H9 (cell line): ENCODE measurements around the gene EVX2. TPM values are rescaled to one million over a fixed set of nuclear protein-coding genes. Genes with fewer than 3 reads are reported as not detected.

Experiments
- DNase-seq: peaks from one replicate; pipeline ENCODE4 v3.0.0-alpha.2; 2017
- H2AFZ ChIP-seq: one replicate; pipeline ENCODE4 v1.6.1; 2013; ENCODE audit warnings: mild to moderate bottlenecking, low read length, control low read depth, moderate library complexity
- H2AK5ac ChIP-seq: 2 replicates; pipeline ENCODE4 v1.6.1; 2013; ENCODE audit warnings: low read length, control low read depth, mixed read lengths; ENCODE audit not compliant: insufficient read length
- H2BK120ac ChIP-seq: one replicate; pipeline ENCODE4 v1.6.1; 2013; ENCODE audit warnings: low read depth, mild to moderate bottlenecking, low read length, control low read depth, inconsistent platforms; ENCODE audit not compliant: poor library complexity, severe bottlenecking
- H2BK12ac ChIP-seq: 2 replicates; pipeline ENCODE4 v1.6.1; 2013; ENCODE audit warnings: low read length, control low read depth, mixed read lengths, low read depth; ENCODE audit not compliant: insufficient read length
- H2BK15ac ChIP-seq: 2 replicates; pipeline ENCODE4 v1.6.1; 2013; ENCODE audit warnings: low read depth, low read length, control low read depth
- H2BK20ac ChIP-seq: one replicate; pipeline ENCODE4 v1.6.1; 2013; ENCODE audit warnings: low read depth, mild to moderate bottlenecking, low read length, control low read depth, inconsistent platforms; ENCODE audit not compliant: poor library complexity, severe bottlenecking
- H2BK5ac ChIP-seq: 2 replicates; pipeline ENCODE4 v1.6.1; 2013; ENCODE audit warnings: low read length, control low read depth, mixed read lengths; ENCODE audit not compliant: insufficient read length
- H3K14ac ChIP-seq: 2 replicates; pipeline ENCODE4 v1.6.1; 2013; ENCODE audit warnings: low read length, control low read depth; ENCODE audit not compliant: insufficient read depth
- H3K18ac ChIP-seq: 2 replicates; pipeline ENCODE4 v1.6.1; 2013; ENCODE audit warnings: low read depth, mild to moderate bottlenecking, mixed read lengths, low read length, control low read depth; ENCODE audit not compliant: insufficient read length
- H3K23ac ChIP-seq: 2 replicates; pipeline ENCODE4 v1.6.1; 2013; ENCODE audit warnings: low read length, control low read depth, mixed read lengths, low read depth; ENCODE audit not compliant: insufficient read length
- H3K23me2 ChIP-seq: 2 replicates; pipeline ENCODE4 v1.6.1; 2013; ENCODE audit warnings: low read depth, mild to moderate bottlenecking, mixed read lengths, low read length, control low read depth; ENCODE audit not compliant: insufficient read length, poor library complexity, severe bottlenecking
- H3K27ac ChIP-seq: 2 replicates; pipeline ENCODE4 v1.5.1; 2013; ENCODE audit warnings: low read length, control low read depth, mixed read lengths, low read depth; ENCODE audit not compliant: insufficient read length
- H3K27me3 ChIP-seq: 2 replicates; pipeline ENCODE4 v1.6.1; 2013; ENCODE audit warnings: low read length, control low read depth, inconsistent platforms; ENCODE audit not compliant: insufficient read depth
- H3K4ac ChIP-seq: 2 replicates; pipeline ENCODE4 v1.6.1; 2013; ENCODE audit warnings: low read depth, mild to moderate bottlenecking, control low read depth, inconsistent platforms, low read length, moderate library complexity
- H3K4me1 ChIP-seq: 2 replicates; pipeline ENCODE4 v1.6.1; 2013; ENCODE audit warnings: low read length, control low read depth, inconsistent platforms; ENCODE audit not compliant: insufficient read depth
- H3K4me2 ChIP-seq: 2 replicates; pipeline ENCODE4 v1.6.1; 2013; ENCODE audit warnings: low read length, control low read depth, mixed read lengths; ENCODE audit not compliant: insufficient read length, insufficient read depth
- H3K56ac ChIP-seq: 2 replicates; pipeline ENCODE4 v1.6.1; 2013; ENCODE audit warnings: low read depth, mild to moderate bottlenecking, mixed read lengths, low read length, control low read depth; ENCODE audit not compliant: insufficient read length
- H3K79me1 ChIP-seq: 2 replicates; pipeline ENCODE4 v1.6.1; 2013; ENCODE audit warnings: low read depth, mild to moderate bottlenecking, moderate library complexity, low read length, control low read depth, inconsistent platforms; ENCODE audit not compliant: insufficient read depth, poor library complexity, severe bottlenecking
- H3K79me2 ChIP-seq: 2 replicates; pipeline ENCODE4 v1.6.1; 2013; ENCODE audit warnings: low read length, control low read depth, inconsistent platforms; ENCODE audit not compliant: insufficient read depth
- H3K9ac ChIP-seq: 2 replicates; pipeline ENCODE4 v1.6.1; 2013; ENCODE audit warnings: low read length, control low read depth, mixed read lengths; ENCODE audit not compliant: insufficient read length; ENCODE audit errors: extremely low read depth
- H3K9me3 ChIP-seq: one replicate; pipeline ENCODE4 v1.6.1; 2013; ENCODE audit warnings: low read depth, low read length, inconsistent platforms; ENCODE audit not compliant: control insufficient read depth
- H3T11ph ChIP-seq: one replicate; pipeline ENCODE4 v1.6.1; 2013; ENCODE audit warnings: mild to moderate bottlenecking, low read length, control low read depth, inconsistent platforms
- H4K20me1 ChIP-seq: one replicate; pipeline ENCODE4 v1.6.1; 2013; ENCODE audit not compliant: control insufficient read depth, insufficient read length, insufficient read depth
- H4K5ac ChIP-seq: 2 replicates; pipeline ENCODE4 v1.6.1; 2013; ENCODE audit warnings: low read depth, mild to moderate bottlenecking, mixed read lengths, low read length, control low read depth; ENCODE audit not compliant: insufficient read length
- H4K8ac ChIP-seq: replicated peaks from 2 replicates; pipeline ENCODE4 v1.6.1; 2013; ENCODE audit warnings: low read length, control low read depth, mixed read lengths, low read depth; ENCODE audit not compliant: insufficient read length
- H4K91ac ChIP-seq: 2 replicates; pipeline ENCODE4 v1.6.1; 2013; ENCODE audit warnings: low read depth, mild to moderate bottlenecking, moderate library complexity, mixed read lengths, low read length, control low read depth; ENCODE audit not compliant: insufficient read length
- H3K27ac Mint-ChIP-seq, 3 experiments: 2 replicates in 2 of 3; 3 replicates in 1 of 3; pipeline ENCODE4 v1.8.0; 2020 to 2021; ENCODE audit warnings: mixed read lengths in 3 of 3, mild to moderate bottlenecking in 1 of 3, moderate library complexity in 1 of 3
- H3K27me3 Mint-ChIP-seq: 2 replicates; pipeline ENCODE4 v1.8.0; 2021; ENCODE audit warnings: low read depth, mild to moderate bottlenecking, moderate library complexity, mixed read lengths
- H3K36me3 Mint-ChIP-seq, 3 experiments: 2 replicates in 2 of 3; 3 replicates in 1 of 3; pipeline ENCODE4 v1.8.0; 2020 to 2021; ENCODE audit warnings: low read depth in 3 of 3, mixed read lengths in 3 of 3; ENCODE audit not compliant: insufficient read depth in 1 of 3
- H3K4me1 Mint-ChIP-seq, 2 experiments: 2 replicates each; pipeline ENCODE4 v1.8.0; 2020; ENCODE audit warnings: mixed read lengths in 2 of 2
- H3K4me3 Mint-ChIP-seq, 2 experiments: 2 replicates in 1 of 2; 3 replicates in 1 of 2; pipeline ENCODE4 v1.8.0; 2020 to 2021; ENCODE audit warnings: mild to moderate bottlenecking in 2 of 2, mixed read lengths in 2 of 2, moderate library complexity in 1 of 2
- H3K9me3 Mint-ChIP-seq, 2 experiments: 2 replicates in 1 of 2; 3 replicates in 1 of 2; pipeline ENCODE4 v1.8.0; 2020; ENCODE audit warnings: mild to moderate bottlenecking in 2 of 2, mixed read lengths in 2 of 2, moderate library complexity in 1 of 2
- WGBS: extraction: QIAGEN DNeasy Blood & Tissue Kit; methylation state at CpG from one replicate; pipeline ENCODE4 v1.1.7; 2013; ENCODE audit warnings: missing lambda C conversion rate, low lambda C conversion rate, mixed read lengths; ENCODE audit not compliant: insufficient read length; ENCODE audit errors: extremely low coverage; 5-methylcytosine and 5-hydroxymethylcytosine counted together
- total RNA-seq: library from RNA; stranded (reverse); gene quantifications from 2 replicates; pipeline ENCODE4 v1.2.1, GENCODE V29; 2021
- TF ChIP-seq, protein P1 (sequence below): fragments of 200-600 bp; sonication (generic); conservative IDR thresholded peaks from 3 replicates; pipeline ENCODE4 v1.8.0; 2021; ENCODE audit warnings: antibody characterized with exemption, mild to moderate bottlenecking

The EVX2 gene
- total RNA-seq, 1 experiment from 2014 or later = not detected

DNA sequence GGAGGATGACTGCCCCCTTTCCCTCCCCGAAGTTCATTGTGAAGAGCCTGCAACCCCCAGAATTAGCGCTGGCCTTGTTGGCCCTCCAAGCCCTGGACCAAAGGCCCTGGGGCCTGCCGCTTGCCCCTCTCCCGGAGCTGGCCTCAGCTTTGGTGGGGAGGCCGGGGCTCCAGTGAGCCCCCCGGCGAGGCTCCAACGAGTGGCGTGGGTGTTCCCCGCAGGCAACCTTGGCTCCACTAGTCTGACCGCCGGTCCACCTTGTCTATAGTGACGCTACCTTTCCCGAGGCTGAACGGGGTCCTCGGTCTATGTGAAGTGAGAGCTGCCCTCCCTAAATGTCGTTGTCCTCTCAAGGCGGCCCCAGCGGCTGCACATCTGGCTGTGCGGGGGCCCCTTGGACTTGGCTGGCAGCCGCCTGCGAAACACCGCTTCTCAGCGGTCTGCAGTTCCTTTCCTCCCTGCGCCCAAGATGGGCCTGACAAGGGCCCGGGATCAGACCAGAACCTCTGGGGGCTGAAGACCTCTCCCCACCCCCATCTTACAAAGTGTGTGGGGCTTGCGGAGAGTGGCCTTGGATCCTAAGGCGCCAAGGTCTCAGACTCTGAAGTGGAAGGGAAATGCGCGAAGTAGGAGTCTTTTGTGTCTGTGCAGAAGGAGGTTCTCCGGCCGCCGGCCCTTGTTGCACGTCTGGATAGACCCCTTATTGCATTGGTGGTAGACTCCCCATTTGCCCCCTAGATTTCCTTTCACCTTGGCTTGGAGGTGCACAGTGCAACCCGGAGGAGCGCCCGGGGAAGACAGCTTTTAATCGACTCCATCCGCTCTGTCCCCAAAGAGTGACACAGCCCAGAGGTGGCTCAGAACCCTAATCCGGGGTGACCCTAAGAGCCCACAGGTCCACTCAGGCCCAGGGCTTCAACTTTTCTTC lies 28.9 kb upstream of the EVX2 start:
- no peak overlapping the region for H4K91ac ChIP-seq
- Mint-ChIP-seq H3K27ac (peak overlapping the region in 1 of 3 experiments; percentile 80; a peak in 1 of 7 replicates), H3K4me3 (no peak overlapping the region; a peak in 1 of 5 replicates), H3K36me3 (peaks cover 0 to 3% (median 0%) of the 10 kb centered on the region in 3 experiments; a peak in 2 of 7 replicates), H3K27me3 (peaks cover 98% of the 10 kb centered on the region), H3K9me3 (peaks cover 9 to 19% of the 10 kb centered on the region in 2 experiments), H3K4me1 (peaks cover 0 to 20% of the 10 kb centered on the region in 2 experiments; a peak in 2 of 4 replicates)
- no peak overlapping the region for H2BK120ac ChIP-seq
- no peak overlapping the region for H3K14ac ChIP-seq
- H2BK12ac ChIP-seq = no peak overlapping the region
- H3K4ac ChIP-seq = no peak overlapping the region
- H3K9ac ChIP-seq = no peak overlapping the region
- DNase-seq = peak; percentile 33
- H3K18ac ChIP-seq = no peak overlapping the region
- H3K27ac ChIP-seq = no peak overlapping the region
- peaks cover 98% of the 10 kb centered on the region for H3K27me3 ChIP-seq
- no peak overlapping the region for H2AFZ ChIP-seq
- H2BK5ac ChIP-seq = no peak overlapping the region
- H3K4me1 ChIP-seq = no peaks in the 10 kb centered on the region
- H4K5ac ChIP-seq = no peak overlapping the region
- H3K23me2 ChIP-seq = no peaks in the 10 kb centered on the region
- H3K79me1 ChIP-seq = no peaks in the 10 kb centered on the region
- no peak overlapping the region for H2AK5ac ChIP-seq
- no peak overlapping the region for H3K56ac ChIP-seq
- no peaks in the 10 kb centered on the region for H4K20me1 ChIP-seq
- H3K23ac ChIP-seq = no peak overlapping the region
- no peak overlapping the region for H3K4me2 ChIP-seq
- TF ChIP-seq, protein P1, sequence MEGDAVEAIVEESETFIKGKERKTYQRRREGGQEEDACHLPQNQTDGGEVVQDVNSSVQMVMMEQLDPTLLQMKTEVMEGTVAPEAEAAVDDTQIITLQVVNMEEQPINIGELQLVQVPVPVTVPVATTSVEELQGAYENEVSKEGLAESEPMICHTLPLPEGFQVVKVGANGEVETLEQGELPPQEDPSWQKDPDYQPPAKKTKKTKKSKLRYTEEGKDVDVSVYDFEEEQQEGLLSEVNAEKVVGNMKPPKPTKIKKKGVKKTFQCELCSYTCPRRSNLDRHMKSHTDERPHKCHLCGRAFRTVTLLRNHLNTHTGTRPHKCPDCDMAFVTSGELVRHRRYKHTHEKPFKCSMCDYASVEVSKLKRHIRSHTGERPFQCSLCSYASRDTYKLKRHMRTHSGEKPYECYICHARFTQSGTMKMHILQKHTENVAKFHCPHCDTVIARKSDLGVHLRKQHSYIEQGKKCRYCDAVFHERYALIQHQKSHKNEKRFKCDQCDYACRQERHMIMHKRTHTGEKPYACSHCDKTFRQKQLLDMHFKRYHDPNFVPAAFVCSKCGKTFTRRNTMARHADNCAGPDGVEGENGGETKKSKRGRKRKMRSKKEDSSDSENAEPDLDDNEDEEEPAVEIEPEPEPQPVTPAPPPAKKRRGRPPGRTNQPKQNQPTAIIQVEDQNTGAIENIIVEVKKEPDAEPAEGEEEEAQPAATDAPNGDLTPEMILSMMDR = no peak
- no peak overlapping the region for H4K8ac ChIP-seq
- H2BK15ac ChIP-seq = no peak overlapping the region
- H3T11ph ChIP-seq = no peak overlapping the region
- WGBS = no CpG with 5 or more reads among the region's 40 CpGs
- H3K9me3 ChIP-seq = no peaks in the 10 kb centered on the region
- H3K79me2 ChIP-seq = no peaks in the 10 kb centered on the region
- no peak overlapping the region for H2BK20ac ChIP-seq
